Heart right ventricle (tissue), 16 donors: ENCODE data around the gene PTPRN2. TPM values are rescaled to one million over a fixed set of nuclear protein-coding genes. Genes with fewer than 3 reads are reported as not detected.
A peak's percentile ranks its signal among the peaks of the same experiment; 100 is the strongest.

ENCODE experiments used
- ATAC-seq, 8 donors: fragments of 200-7000 bp; cut with Tn5 transposase; one replicate each; pipeline ENCODE4 v1.9.1; 2020; ENCODE audit warnings: mild to moderate bottlenecking in 8 of 8, moderate library complexity in 8 of 8, moderate number of reproducible peaks in 1 of 8
- DNase-seq, 2 donors: peaks; one replicate each; pipeline ENCODE4 v3.0.0-alpha.2; 2020
- H3K27ac ChIP-seq, 10 donors: fragments of 200-600 bp; sonication (generic) in 2 of 10; one replicate each; pipeline versions ENCODE4 v1.5.0 to v1.8.0; 2020 to 2022; ENCODE audit warnings: mild to moderate bottlenecking in 3 of 10
- H3K27me3 ChIP-seq, 7 donors: fragments of 200-600 bp; one replicate each; pipeline ENCODE4 v1.8.0; 2021 to 2022; ENCODE audit warnings: mild to moderate bottlenecking in 2 of 7
- H3K36me3 ChIP-seq, 9 donors: fragments of 200-600 bp; sonication (generic) in 1 of 9; one replicate each; pipeline versions ENCODE4 v1.5.0 to v1.8.0; 2020 to 2022; ENCODE audit warnings: mild to moderate bottlenecking in 2 of 9
- H3K4me1 ChIP-seq, 9 donors: fragments of 200-600 bp; sonication (generic) in 1 of 9; one replicate each; pipeline versions ENCODE4 v1.5.0 to v1.8.0; 2020 to 2022; ENCODE audit warnings: mild to moderate bottlenecking in 4 of 9
- H3K4me3 ChIP-seq, 10 donors: fragments of 200-600 bp; sonication (generic) in 2 of 10; one replicate each; pipeline versions ENCODE4 v1.5.0 to v1.8.0; 2020 to 2022; ENCODE audit warnings: mild to moderate bottlenecking in 7 of 10, moderate library complexity in 2 of 10
- H3K9me3 ChIP-seq, 11 donors: fragments of 200-600 bp in 10 of 11; sonication (generic) in 2 of 11; one replicate each; pipeline versions ENCODE4 v1.5.0 to v1.8.0; 2013 to 2022; ENCODE audit warnings: mild to moderate bottlenecking in 2 of 11, control low read depth in 1 of 11, moderate library complexity in 1 of 11
- CTCF ChIP-seq, 9 donors: fragments of 200-600 bp; sonication (generic) in 2 of 9; IDR thresholded peaks; one replicate each; pipeline versions ENCODE4 v1.5.0 to v1.8.0; 2021 to 2022; ENCODE audit warnings: antibody characterized with exemption in 9 of 9, mild to moderate bottlenecking in 5 of 9, moderate library complexity in 1 of 9
- WGBS, 2 donors: extraction: QIAGEN DNeasy Blood & Tissue Kit; methylation state at CpG; one replicate each; pipeline ENCODE4 v1.1.7; 2013; ENCODE audit warnings: inconsistent platforms in 1 of 2; 5-methylcytosine and 5-hydroxymethylcytosine counted together
- intact Hi-C, 10 donors: fragments of 100-400 bp; cut with DNase I; formaldehyde crosslinking; loops; one replicate each; pipeline versions ENCODE4 v1.11.1 to v1.14.2; 2022
- polyA plus RNA-seq, 2 donors: library from polyadenylated mRNA; stranded (reverse); fragments of 200-250 nt; gene quantifications; one replicate each; pipeline ENCODE4 v1.2.3, GENCODE V29; 2013
- total RNA-seq, 10 donors: library from RNA; stranded (reverse); fragmentation: NEBNext Ultra II Directional in 3 of 10; extraction: Animal tissue kit (Norgen Biotek cat#: 25700) in 3 of 10; gene quantifications; one replicate each; pipeline versions ENCODE4 v1.2.1 to v1.2.4, GENCODE V29; 2021 to 2023
- donor health status: Arrhythmogenic right ventricular cardiomyopathy.
- donor health status: ischemic (EF 13 %, LVEDD 7.1; RV severe dilation, severe dysfunction).
- donor health status: healthy with polysubstance abuse.
- donor health status: DM: no; HTN: yes; CAD: no.
- donor health status: DM: no; HTN: no; CAD: no.
- donor health status: ischemic (EF 25% LVEDD 6.9; RV normal size, moderate dysfunction).
- donor health status: ischemic (EF 25% LVEDD 5.7; RV mildly dilated, moderate dysfunction).
- donor health status: healthy.
- donor health status: DM: yes; HTN: yes; CAD: no.
- donor health status: Ischemic cardiomyopathy.
- donor health status: ischemic (EF 35%, LVEDD 5.7; RV mildly dilated, moderate dysfunction).
- donor health status: nonischemic (EF 11% LVEDD 7.7; RV severe dilation, severe dysfunction).
- donor health status: DM: yes; HTN: yes; CAD: no.
- donor health status: PGD.
- donor health status: ischemic (EF 29% LVEDD 5.4; RV normal size, mild dysfunction).
- donor health status: nonischemic (EF 23%, LVEDD 6.1; RV moderate dilation, normal function).

Gene PTPRN2
- total and polyA plus RNA-seq, 12 donors: 0.82 to 1.8 (median 1.3) TPM

GRCh38 chr7:157557263-157557662 lies 1030.4 kb downstream of the PTPRN2 start:
- intact Hi-C loops: loop anchor here in 1 of 10 donors (10.0 kb wide), 1 partner anchor 302 kb away; no protein-coding TSS in a partner anchor
- H3K4me3 ChIP-seq: no peak overlapping the region
- no peaks in the 10 kb centered on the region for H3K9me3 ChIP-seq
- WGBS, 2 donors: 84 to 94% methylated on average over 1 of the region's 1 CpG
- no peaks in the 10 kb centered on the region for H3K4me1 ChIP-seq
- peaks cover 0 to 19% (median 0%) of the 10 kb centered on the region in 9 donors for H3K36me3 ChIP-seq
- no peak for DNase-seq
- H3K27me3 ChIP-seq: no peaks in the 10 kb centered on the region
- no peak for ATAC-seq
- H3K27ac ChIP-seq: no peak overlapping the region
- no peak for TF ChIP-seq CTCF (IDR thresholded peaks at IDR 0.05)

- 91 to 98% methylated on average over 1 of the region's 1 CpG for WGBS, 2 donors
- Histone ChIP-seq H3K9me3 (no peaks in the 10 kb centered on the region), H3K4me1 (no peaks in the 10 kb centered on the region), H3K27ac (no peak overlapping the region), H3K36me3 (peaks cover 0 to 19% (median 0%) of the 10 kb centered on the region in 9 donors), H3K4me3 (no peak overlapping the region), H3K27me3 (no peaks in the 10 kb centered on the region)
- intact Hi-C loops: loop anchor here in 1 of 10 donors (10.0 kb wide), 1 partner anchor 302 kb away; no protein-coding TSS in a partner anchor
- ATAC-seq (no peak), DNase-seq (no peak)
- TF ChIP-seq CTCF (IDR thresholded peaks at IDR 0.05): no peak
Observed at GRCh38 chr7:157556642-157556944, 1031.0 kb downstream of the PTPRN2 start.

- H3K4me3 ChIP-seq: no peak overlapping the region
- DNase-seq (no peak), ATAC-seq (no peak)
- no peak for TF ChIP-seq CTCF (IDR thresholded peaks at IDR 0.05)
- no peaks in the 10 kb centered on the region for H3K4me1 ChIP-seq
- no peaks in the 10 kb centered on the region for H3K27me3 ChIP-seq
- WGBS, 2 donors: 93 to 94% methylated on average over 10 of the region's 10 CpGs
- no peaks in the 10 kb centered on the region for H3K9me3 ChIP-seq
- intact Hi-C loops: loop anchor here in 1 of 10 donors (10.0 kb wide), 1 partner anchor 301 kb away; no protein-coding TSS in a partner anchor
- H3K27ac ChIP-seq: no peak overlapping the region
- H3K36me3 ChIP-seq: peaks cover 0 to 19% (median 0%) of the 10 kb centered on the region in 9 donors
Observed at GRCh38 chr7:157555944-157556641, 1031.5 kb downstream of the PTPRN2 start.

GRCh38 chr7:157555313-157555712 lies 1032.3 kb downstream of the PTPRN2 start:
- no peaks in the 10 kb centered on the region for H3K4me1 ChIP-seq
- TF ChIP-seq CTCF (IDR thresholded peaks at IDR 0.05): no peak
- 75 to 85% methylated on average over 12 of the region's 12 CpGs for WGBS, 2 donors
- DNase-seq (no peak), ATAC-seq (peak in 1 of 8 donors; percentile 29)
- H3K27me3 ChIP-seq: peaks cover 0 to 3% (median 0%) of the 10 kb centered on the region in 7 donors
- no peak overlapping the region for H3K27ac ChIP-seq
- no peak overlapping the region for H3K4me3 ChIP-seq
- H3K9me3 ChIP-seq: no peaks in the 10 kb centered on the region
- intact Hi-C loops: loop anchor here in 1 of 10 donors (10.0 kb wide), 1 partner anchor 301 kb away; no protein-coding TSS in a partner anchor
- H3K36me3 ChIP-seq: peaks cover 0 to 19% (median 0%) of the 10 kb centered on the region in 9 donors
